HFFc6 (cell line): ENCODE measurements around the gene NOS1AP. TPM values are rescaled to one million over a fixed set of nuclear protein-coding genes. Genes with fewer than 3 reads are reported as not detected.

Source experiments
- DNase-seq: peaks from one replicate; pipeline ENCODE4 v3.0.0-alpha.2; 2018
- H3K27ac Mint-ChIP-seq: 2 replicates; pipeline ENCODE4 v1.8.0; 2020; ENCODE audit warnings: mild to moderate bottlenecking, mixed read lengths
- H3K27me3 Mint-ChIP-seq: 2 replicates; pipeline ENCODE4 v1.8.0; 2021; ENCODE audit warnings: mild to moderate bottlenecking, moderate library complexity, mixed read lengths; ENCODE audit not compliant: insufficient read depth
- H3K36me3 Mint-ChIP-seq: 2 replicates; pipeline ENCODE4 v1.8.0; 2021; ENCODE audit warnings: low read depth, mixed read lengths
- H3K4me1 Mint-ChIP-seq: 2 replicates; pipeline ENCODE4 v1.8.0; 2020; ENCODE audit warnings: low read depth, mixed read lengths
- H3K4me3 Mint-ChIP-seq: 2 replicates; pipeline ENCODE4 v1.8.0; 2020; ENCODE audit warnings: mild to moderate bottlenecking, moderate library complexity, mixed read lengths
- H3K9me3 Mint-ChIP-seq: 2 replicates; pipeline ENCODE4 v1.8.0; 2020; ENCODE audit warnings: mild to moderate bottlenecking, mixed read lengths
- total RNA-seq, 6 experiments: library from RNA; stranded (reverse); fragmentation: NEBNext Ultra II Directional; extraction: Animal tissue kit (Norgen Biotek cat#: 25700); gene quantifications; 2 replicates in 1 of 6; 3 replicates in 5 of 6; pipeline ENCODE4 v1.2.3, GENCODE V29; 2021
- TF ChIP-seq, protein P1 (sequence below): fragments of 200-600 bp; sonication (generic); IDR thresholded peaks from 2 replicates; pipeline ENCODE4 v1.5.0; 2021; ENCODE audit warnings: antibody characterized with exemption, mild to moderate bottlenecking

NOS1AP gene
- total RNA-seq, 6 experiments from 2014 or later: 0.11 to 0.62 (median 0.29) TPM

DNA sequence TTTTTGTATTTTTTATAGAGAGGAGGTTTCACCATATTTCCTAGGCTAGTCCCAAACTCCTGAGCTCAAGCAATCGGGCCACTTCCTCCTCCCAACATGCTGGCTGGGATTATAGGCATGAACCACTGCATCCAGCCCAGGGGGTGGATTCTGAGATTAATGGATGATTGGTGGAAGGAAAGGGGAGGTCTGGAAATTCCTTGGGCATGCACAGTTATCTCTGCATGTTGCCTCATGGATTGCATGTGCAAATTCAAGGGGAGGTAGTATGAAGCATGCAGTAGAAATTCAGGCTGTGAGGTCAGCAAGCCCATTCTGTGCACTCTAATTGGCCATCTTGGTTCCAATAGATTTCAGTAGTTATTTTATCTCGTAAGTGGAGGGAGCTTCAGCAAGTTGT, 182.7 kb downstream of the NOS1AP start:
- Mint-ChIP-seq H3K27me3 (peaks cover 9% of the 10 kb centered on the region), H3K27ac (no peak overlapping the region), H3K4me3 (no peak overlapping the region), H3K36me3 (no peaks in the 10 kb centered on the region), H3K4me1 (no peaks in the 10 kb centered on the region), H3K9me3 (no peaks in the 10 kb centered on the region)
- TF ChIP-seq, protein P1, sequence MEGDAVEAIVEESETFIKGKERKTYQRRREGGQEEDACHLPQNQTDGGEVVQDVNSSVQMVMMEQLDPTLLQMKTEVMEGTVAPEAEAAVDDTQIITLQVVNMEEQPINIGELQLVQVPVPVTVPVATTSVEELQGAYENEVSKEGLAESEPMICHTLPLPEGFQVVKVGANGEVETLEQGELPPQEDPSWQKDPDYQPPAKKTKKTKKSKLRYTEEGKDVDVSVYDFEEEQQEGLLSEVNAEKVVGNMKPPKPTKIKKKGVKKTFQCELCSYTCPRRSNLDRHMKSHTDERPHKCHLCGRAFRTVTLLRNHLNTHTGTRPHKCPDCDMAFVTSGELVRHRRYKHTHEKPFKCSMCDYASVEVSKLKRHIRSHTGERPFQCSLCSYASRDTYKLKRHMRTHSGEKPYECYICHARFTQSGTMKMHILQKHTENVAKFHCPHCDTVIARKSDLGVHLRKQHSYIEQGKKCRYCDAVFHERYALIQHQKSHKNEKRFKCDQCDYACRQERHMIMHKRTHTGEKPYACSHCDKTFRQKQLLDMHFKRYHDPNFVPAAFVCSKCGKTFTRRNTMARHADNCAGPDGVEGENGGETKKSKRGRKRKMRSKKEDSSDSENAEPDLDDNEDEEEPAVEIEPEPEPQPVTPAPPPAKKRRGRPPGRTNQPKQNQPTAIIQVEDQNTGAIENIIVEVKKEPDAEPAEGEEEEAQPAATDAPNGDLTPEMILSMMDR: no peak
- no peak for DNase-seq

DNA sequence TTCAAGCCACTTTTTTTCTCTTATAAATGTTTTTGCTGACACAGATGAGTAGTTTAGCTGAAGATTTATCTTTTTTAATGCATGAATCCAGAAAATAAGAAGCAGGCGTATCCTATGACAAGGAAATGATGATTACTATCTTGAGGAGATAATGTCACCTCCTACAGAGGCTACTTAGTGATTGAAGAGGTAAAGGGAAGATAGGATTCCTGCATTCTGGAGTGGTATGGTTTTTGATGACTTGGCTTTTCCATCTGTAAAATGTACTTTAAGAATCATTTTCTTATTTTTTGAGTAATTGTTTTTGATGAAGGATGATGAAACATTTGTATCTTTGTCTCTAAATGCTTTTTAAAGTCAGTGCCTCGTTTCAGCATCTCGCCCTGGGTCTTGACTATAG, 184.3 kb downstream of the NOS1AP start:
- DNase-seq: no peak
- H3K4me3 Mint-ChIP-seq: no peak overlapping the region
- no peaks in the 10 kb centered on the region for H3K4me1 Mint-ChIP-seq
- no peak overlapping the region for H3K27ac Mint-ChIP-seq
- TF ChIP-seq, protein P1: no peak
- H3K27me3 Mint-ChIP-seq: peaks cover 10% of the 10 kb centered on the region
- H3K36me3 Mint-ChIP-seq: no peaks in the 10 kb centered on the region
- H3K9me3 Mint-ChIP-seq: no peaks in the 10 kb centered on the region

DNA sequence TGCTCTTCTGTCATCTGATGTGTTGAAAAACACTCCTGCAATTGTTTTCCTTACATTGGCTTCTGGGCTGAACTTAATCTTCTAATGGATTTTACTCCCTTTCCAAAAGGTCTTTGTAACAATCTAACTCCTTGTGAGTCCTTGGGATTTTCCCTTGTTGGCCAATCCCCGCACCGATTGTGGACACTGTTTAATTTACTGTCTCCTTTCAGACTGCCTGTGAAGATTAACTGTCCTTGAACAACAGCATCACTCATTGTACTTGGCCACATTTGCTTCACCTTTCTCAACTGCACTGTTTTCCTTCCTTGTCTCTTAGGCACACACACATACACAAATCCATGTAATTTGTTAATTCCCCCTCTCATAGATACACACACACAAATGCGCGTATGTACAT, 186.8 kb downstream of the NOS1AP start:
- TF ChIP-seq, protein P1: no peak
- Mint-ChIP-seq H3K4me3 (no peak overlapping the region), H3K4me1 (no peaks in the 10 kb centered on the region), H3K36me3 (no peaks in the 10 kb centered on the region), H3K9me3 (no peaks in the 10 kb centered on the region), H3K27ac (no peak overlapping the region), H3K27me3 (peaks cover 8% of the 10 kb centered on the region)
- DNase-seq: no peak

DNA sequence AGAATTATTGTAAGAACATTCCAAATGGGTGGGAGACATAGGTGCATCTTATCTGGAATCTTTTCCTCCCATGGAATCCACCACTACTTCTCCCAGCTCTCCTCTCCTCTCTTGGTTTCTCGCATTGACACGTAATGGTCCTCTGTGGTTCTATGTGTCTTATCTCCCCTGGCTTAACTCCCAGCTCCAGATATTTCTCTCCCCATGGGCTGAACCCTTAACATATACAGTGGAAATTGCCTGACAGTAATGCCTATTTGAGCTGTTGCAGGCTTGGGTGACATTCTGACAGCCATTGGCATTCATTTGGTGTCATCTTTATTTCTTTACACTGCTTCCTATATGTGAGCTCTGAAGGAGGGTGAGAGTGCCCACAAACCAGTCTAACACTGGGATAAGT, 188.9 kb downstream of the NOS1AP start:
- DNase-seq: no peak
- Mint-ChIP-seq H3K36me3 (no peaks in the 10 kb centered on the region), H3K4me1 (no peaks in the 10 kb centered on the region), H3K4me3 (no peak overlapping the region), H3K9me3 (no peaks in the 10 kb centered on the region), H3K27ac (no peak overlapping the region), H3K27me3 (peaks cover 9% of the 10 kb centered on the region; the same call in 1 of the 2 replicates)
- TF ChIP-seq, protein P1: no peak

DNA sequence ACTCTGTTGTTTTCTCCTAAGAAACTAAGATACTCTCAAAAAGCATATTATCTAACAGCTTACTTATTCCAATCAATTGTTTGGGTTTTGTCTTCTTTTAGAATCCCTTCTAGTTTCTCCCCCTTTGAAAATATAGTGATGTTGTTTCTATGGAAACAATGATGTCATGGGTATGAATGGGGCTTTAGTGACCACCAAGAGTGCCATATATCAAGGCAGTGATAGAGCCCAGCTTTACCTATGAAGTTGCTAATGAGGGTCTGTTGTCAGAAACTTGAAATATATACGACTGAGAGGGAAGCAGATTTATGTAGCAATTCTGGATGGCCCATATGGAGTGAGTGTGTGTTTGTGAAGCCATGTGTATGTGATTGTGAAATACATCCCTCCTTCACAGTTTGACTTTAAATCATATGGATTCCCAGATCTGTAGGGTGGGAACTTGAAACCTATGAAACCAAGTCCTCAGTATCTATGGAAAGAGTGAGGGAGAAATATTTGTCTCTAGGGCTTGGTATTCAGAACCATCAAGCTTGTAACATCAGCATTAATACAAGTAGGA, 190.5 kb downstream of the NOS1AP start:
- H3K4me1 Mint-ChIP-seq: no peaks in the 10 kb centered on the region
- H3K27ac Mint-ChIP-seq: no peak overlapping the region
- no peaks in the 10 kb centered on the region for H3K36me3 Mint-ChIP-seq
- peaks cover 9% of the 10 kb centered on the region; the same call in 1 of the 2 replicates for H3K27me3 Mint-ChIP-seq
- no peak overlapping the region for H3K4me3 Mint-ChIP-seq
- no peak for DNase-seq
- no peaks in the 10 kb centered on the region for H3K9me3 Mint-ChIP-seq
- TF ChIP-seq, protein P1: no peak

DNA sequence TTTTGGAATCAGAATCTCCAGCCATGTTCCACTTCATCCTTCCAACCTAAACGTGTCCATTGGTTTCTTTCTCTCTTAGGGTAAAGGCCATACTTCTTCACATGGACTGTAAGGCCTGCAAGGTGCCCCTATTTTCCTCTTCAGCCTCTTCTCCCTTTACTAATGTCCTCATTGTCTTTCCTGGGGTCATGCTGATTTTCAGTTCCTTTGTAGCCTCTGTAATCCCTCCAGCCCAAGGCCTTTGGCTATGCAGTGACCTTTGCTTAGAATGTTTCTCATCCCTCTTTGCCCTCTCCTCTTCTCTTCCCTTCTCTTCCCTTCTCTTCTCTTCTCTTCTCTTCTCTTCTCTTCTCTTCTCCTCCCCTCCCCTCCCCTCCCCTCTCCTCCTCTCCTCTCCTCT, 194.6 kb downstream of the NOS1AP start:
- Mint-ChIP-seq H3K4me3 (no peak overlapping the region), H3K4me1 (no peaks in the 10 kb centered on the region), H3K27me3 (peaks cover 12% of the 10 kb centered on the region), H3K9me3 (no peaks in the 10 kb centered on the region), H3K36me3 (no peaks in the 10 kb centered on the region), H3K27ac (no peak overlapping the region)
- DNase-seq: no peak
- TF ChIP-seq, protein P1: no peak
